ENCODE measurements around the gene TMBIM1.

DNA sequence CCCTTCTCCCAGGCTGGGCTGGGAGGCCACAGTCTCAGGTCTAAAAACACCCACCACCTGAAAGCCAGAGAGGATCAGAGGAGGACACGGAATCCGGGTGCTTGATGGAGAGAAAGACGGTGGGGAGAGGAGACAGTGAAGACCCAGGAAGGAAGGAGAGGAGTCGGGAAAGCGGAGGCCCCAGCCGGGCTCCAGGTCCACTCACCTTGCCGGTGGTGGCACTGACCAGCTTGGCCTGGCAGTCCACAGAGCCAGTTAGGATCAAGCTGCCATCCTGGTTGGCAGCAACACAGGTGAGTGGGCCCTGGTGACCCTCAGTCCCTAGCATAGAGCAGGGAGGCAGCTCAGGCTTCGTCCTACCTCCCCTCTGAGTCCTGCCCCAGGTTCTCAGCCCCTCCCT, 26.7 kb downstream of the TMBIM1 start:
- no peak for TF ChIP-seq GATA3 (IDR thresholded peaks at IDR 0.05; ENCODE audit: low read depth, low read length)
- TF ChIP-seq GATA2 (IDR thresholded peaks at IDR 0.05; ENCODE audit: low read depth, low read length), result no peak

Measured in SH-SY5Y (cell line).